ENCODE data around the gene SSR3.

DNA sequence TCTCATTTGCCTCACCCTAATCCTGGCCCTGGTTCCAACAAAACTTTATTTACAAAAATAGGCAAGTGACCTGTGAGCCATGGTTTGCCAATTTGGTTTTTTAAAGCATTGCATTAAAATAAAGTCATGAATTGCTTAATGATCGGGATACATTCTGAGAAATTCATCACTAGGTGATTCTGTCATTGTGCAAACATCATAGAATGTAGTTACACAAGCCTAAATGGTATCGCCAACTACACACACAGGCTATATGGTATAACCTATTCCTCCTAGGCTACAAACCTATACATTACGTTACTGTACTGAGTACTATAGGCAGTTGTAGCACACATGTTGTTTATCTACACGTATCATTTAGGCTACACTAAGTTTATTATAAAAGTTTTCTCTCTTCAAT lies 45.9 kb upstream of the SSR3 start:
- no peak for TF ChIP-seq CTCF (conservative IDR thresholded peaks at IDR 0.05; ENCODE audit: low read depth, low read length)
- TF ChIP-seq EZH2 (IDR thresholded peaks at IDR 0.05; ENCODE audit: borderline replicate concordance, low read depth, low read length, poor library complexity, severe bottlenecking), result no peak

All from A673 (cell line).